Lower leg skin (tissue), 4 donors: ENCODE data around the gene CNIH3. TPM values are rescaled to one million over a fixed set of nuclear protein-coding genes. Genes with fewer than 3 reads are reported as not detected.

Experiments used
- DNase-seq, 2 donors: peaks; one replicate each; pipeline ENCODE4 v3.0.0-alpha.2; 2019; ENCODE audit warnings: low spot score in 2 of 2
- H3K4me3 ChIP-seq: fragments of 200-600 bp; sonication (generic); 2 replicates; pipeline ENCODE4 v1.5.1; 2017; ENCODE audit warnings: mild to moderate bottlenecking, low read depth; ENCODE audit not compliant: poor library complexity, severe bottlenecking
- CTCF ChIP-seq, 3 donors: fragments of 450-650 bp; IDR thresholded peaks; one replicate each; pipeline ENCODE4 v1.5.1; 2016; ENCODE audit warnings: antibody characterized with exemption in 3 of 3, mild to moderate bottlenecking in 3 of 3, moderate library complexity in 2 of 3
- POLR2A ChIP-seq, 2 donors: fragments of 450-650 bp; IDR thresholded peaks; one replicate each; pipeline ENCODE4 v1.6.1; 2016 to 2017; ENCODE audit warnings: antibody characterized with exemption in 2 of 2, mild to moderate bottlenecking in 1 of 2, moderate library complexity in 1 of 2
- WGBS, 2 donors: methylation state at CpG; one replicate each; pipeline ENCODE4 v1.1.5; 2018; 5-methylcytosine and 5-hydroxymethylcytosine counted together
- intact Hi-C: fragments of 100-400 bp; cut with DNase I; formaldehyde crosslinking; loops from one replicate; pipeline ENCODE4 v1.15.0; 2023; ENCODE audit warnings: low total_unique reads
- total RNA-seq, 4 donors: library from RNA; depleted of rRNA; stranded (reverse); fragments of >200 nt; gene quantifications; one replicate each; pipeline ENCODE4 v1.1.0, GENCODE V29; 2016

The CNIH3 gene
- total RNA-seq, 4 donors from 2014 or later, result 1.4 to 5.1 (median 2.3) TPM

DNA sequence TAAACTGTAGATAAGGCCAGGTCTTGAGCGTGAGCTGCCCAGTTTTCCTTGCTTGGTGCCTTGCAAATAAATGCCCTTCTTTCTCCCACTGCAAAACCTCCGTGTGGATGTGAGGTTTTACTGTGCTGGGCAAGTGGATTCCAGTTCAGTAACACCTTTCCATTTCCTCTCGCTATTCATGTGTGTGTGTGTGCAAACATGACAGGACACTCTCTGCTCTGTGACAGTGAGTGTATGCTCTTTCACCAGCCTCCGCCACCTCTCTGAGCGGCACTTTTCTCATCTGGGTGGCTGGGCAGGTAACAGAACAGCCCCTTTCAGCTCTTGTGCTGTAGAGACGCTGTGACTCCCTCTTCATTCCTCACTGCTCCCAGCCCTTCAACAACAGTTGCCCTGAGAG is 23.9 kb downstream of the CNIH3 start:
- DNase-seq, result no peak
- no peak overlapping the region for H3K4me3 ChIP-seq
- intact Hi-C loops, result loop anchor here (10.0 kb wide), 1 partner anchor 215 kb away; no protein-coding TSS in a partner anchor
- WGBS, 2 donors, result 85 to 86% methylated on average over 6 of the region's 6 CpGs
- TF ChIP-seq CTCF (IDR thresholded peaks at IDR 0.05) (no peak), POLR2A (IDR thresholded peaks at IDR 0.05) (no peak)

GRCh38 chr1:224640587-224640986 is 24.5 kb downstream of the CNIH3 start:
- WGBS, 2 donors, result 51 to 58% methylated on average over 4 of the region's 4 CpGs
- intact Hi-C loops, result loop anchor here (10.0 kb wide), 1 partner anchor 214 kb away; no protein-coding TSS in a partner anchor
- no peak for DNase-seq
- TF ChIP-seq POLR2A (IDR thresholded peaks at IDR 0.05), result no peak
- no peak for TF ChIP-seq CTCF (IDR thresholded peaks at IDR 0.05)
- no peak overlapping the region for H3K4me3 ChIP-seq

GRCh38 chr1:224641030-224641429 is 24.9 kb downstream of the CNIH3 start:
- TF ChIP-seq POLR2A (IDR thresholded peaks at IDR 0.05) (no peak), CTCF (IDR thresholded peaks at IDR 0.05) (no peak)
- WGBS, 2 donors, result 74 to 75% methylated on average over 7 of the region's 7 CpGs
- intact Hi-C loops, result loop anchor here (10.0 kb wide), 1 partner anchor 214 kb away; no protein-coding TSS in a partner anchor
- no peak overlapping the region for H3K4me3 ChIP-seq
- DNase-seq, result no peak

DNA sequence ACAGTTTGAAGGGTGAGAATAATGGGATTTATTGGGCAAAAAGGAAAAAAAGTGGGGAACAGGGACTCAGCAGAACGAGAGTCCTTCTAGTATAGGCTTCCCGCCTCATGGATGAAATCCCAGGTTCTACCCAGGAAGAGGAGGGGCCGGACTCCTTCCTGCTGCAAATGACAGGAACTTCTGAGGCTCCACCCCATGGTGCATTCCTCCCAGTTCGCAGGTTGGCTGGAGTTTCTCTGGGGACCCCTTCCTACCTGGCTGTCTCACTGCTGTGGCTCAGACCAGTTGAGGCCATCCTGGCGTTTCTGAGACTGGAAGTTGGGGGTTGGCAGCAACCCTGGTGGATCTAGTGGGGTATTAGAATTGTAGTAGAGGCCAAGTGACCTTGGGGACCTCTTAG is 27.5 kb downstream of the CNIH3 start:
- TF ChIP-seq POLR2A (IDR thresholded peaks at IDR 0.05), result no peak
- no peak for TF ChIP-seq CTCF (IDR thresholded peaks at IDR 0.05)
- no peak overlapping the region for H3K4me3 ChIP-seq
- no peak for DNase-seq
- intact Hi-C loops, result loop anchor here (10.0 kb wide), 1 partner anchor 211 kb away; no protein-coding TSS in a partner anchor
- 82 to 89% methylated on average over 4 to 5 of the region's 5 CpGs for WGBS, 2 donors

DNA sequence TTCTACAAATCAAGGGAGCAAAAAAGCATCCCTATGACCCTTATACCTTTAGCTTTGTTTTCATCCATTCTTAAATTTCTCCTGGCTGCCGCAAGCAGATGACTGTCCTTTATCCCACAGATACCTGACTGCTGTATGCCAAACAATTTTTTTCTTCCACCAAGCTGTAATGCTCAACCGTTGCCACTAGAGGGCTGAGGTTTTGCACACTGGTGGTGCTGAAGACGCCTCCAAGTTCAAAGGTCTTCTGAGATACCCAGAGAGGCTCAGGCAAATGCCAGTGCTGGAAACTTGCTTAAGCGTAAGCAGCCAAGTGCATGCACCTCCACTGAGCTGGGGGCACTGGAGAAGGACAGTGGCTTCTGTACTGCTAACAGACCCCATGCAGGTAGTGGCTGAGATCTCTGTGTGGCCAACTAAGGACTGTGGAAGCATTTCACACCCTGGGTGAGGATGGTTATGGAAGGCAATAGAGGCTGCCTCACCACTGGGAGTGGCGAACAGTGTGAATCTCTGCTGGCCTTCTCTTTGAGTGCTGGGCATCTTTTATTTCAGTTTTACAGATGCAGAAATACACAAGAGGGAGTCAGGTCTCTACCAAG is 28.5 kb downstream of the CNIH3 start:
- WGBS, 2 donors, result 35 to 40% methylated on average over 5 of the region's 5 CpGs
- intact Hi-C loops, result loop anchor here (10.0 kb wide), 1 partner anchor 210 kb away; no protein-coding TSS in a partner anchor
- TF ChIP-seq CTCF (IDR thresholded peaks at IDR 0.05) (no peak), POLR2A (IDR thresholded peaks at IDR 0.05) (no peak)

More for the DNA sequence above, 28.5 kb downstream of the CNIH3 start:
- DNase-seq, result peak in 1 of 2 donors; percentile 28
- H3K4me3 ChIP-seq, result no peak overlapping the region
